Measurements from ENCODE around the gene CORO7.

Gene CORO7

GRCh38 chr16:4416200-4417032 is at the start of gene CORO7:
Gene CORO7, minus strand, starts transcription at chr16:4416596. Its CDS starts 78 bp downstream, at chr16:4416518.
- DNase-seq (ENCODE audit: low read depth, low spot score), result no peak

- no peak for DNase-seq (ENCODE audit: low read depth, low spot score)
Measured at GRCh38 chr16:4463522-4464163, 47.2 kb upstream of the CORO7 start.

- DNase-seq (ENCODE audit: low read depth, low spot score), result no peak
Measured at GRCh38 chr16:4461250-4462085, 45.1 kb upstream of the CORO7 start.

- DNase-seq (ENCODE audit: low read depth, low spot score), result no peak
Measured at GRCh38 chr16:4460936-4461249, 44.5 kb upstream of the CORO7 start.

- no peak for DNase-seq (ENCODE audit: low read depth, low spot score)
Measured at GRCh38 chr16:4455951-4456350, 39.6 kb upstream of the CORO7 start.

DNA sequence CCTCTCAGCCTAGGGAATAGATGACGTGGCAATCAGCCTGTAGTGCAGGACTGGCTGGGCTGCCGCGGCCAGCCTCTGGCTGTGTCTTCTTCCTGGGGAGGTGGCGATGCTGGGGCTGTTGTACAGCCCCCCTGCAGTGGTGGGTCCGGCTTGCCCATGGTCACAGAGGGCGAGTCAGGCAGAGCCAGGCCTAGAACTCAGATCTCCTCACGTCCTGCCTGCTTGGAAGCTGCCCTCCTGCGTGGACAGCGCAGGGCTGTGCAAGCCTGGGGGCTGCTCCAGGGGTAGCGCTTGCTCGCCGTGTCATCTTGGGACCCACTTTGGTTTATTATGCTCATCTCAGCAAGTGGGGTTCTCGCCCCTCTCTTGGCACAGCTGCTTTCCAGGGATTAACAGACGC is 38.7 kb upstream of the CORO7 start:
- no peak for DNase-seq (ENCODE audit: low read depth, low spot score)

- no peak for DNase-seq (ENCODE audit: low read depth, low spot score)
Measured at GRCh38 chr16:4454623-4455022, 38.2 kb upstream of the CORO7 start.

DNA sequence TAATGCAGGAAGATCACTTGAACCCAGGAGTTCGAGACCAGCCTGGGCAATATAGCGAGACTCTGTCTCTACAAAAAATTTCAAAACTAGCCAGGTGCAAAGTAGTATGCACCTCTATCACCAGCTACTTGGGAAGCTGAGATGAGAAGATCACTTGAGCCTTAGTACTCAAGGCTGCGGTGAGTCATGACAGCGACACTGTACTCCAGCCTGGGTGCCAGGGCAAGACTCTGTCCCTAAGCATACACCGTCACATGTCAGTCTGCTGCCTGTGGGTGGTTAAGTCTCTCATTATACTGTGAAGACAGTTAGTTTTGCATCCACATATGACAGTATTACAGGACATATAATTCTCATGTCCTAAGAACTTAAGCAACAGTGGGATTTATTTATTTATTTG is 36.3 kb upstream of the CORO7 start:
- DNase-seq (ENCODE audit: low read depth, low spot score), result no peak

- no peak for DNase-seq (ENCODE audit: low read depth, low spot score)
Measured at GRCh38 chr16:4450931-4451519, 34.6 kb upstream of the CORO7 start.

DNA sequence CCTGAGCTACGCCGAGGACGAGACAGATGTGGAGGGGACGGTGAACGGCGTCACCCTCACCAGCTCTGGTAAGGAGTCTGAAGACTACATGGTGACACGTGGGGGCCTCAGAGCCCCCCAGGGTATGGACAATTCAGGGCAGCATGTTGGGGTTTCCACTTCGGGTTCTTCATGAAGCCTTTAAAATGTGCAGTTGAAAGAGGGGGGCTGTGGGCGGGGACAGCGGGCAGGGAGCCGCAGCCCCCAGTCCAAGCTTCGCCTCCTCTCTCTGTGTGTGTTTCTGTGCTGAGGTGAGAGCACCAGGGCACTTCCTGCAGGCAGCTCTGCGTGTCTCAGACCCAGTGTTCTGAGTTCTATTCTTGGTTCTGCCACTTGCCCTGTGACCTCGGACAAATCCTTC is 34.0 kb upstream of the CORO7 start:
- DNase-seq (ENCODE audit: low read depth, low spot score), result no peak

- DNase-seq (ENCODE audit: low read depth, low spot score), result no peak
Measured at GRCh38 chr16:4443986-4444385, 27.6 kb upstream of the CORO7 start.

DNA sequence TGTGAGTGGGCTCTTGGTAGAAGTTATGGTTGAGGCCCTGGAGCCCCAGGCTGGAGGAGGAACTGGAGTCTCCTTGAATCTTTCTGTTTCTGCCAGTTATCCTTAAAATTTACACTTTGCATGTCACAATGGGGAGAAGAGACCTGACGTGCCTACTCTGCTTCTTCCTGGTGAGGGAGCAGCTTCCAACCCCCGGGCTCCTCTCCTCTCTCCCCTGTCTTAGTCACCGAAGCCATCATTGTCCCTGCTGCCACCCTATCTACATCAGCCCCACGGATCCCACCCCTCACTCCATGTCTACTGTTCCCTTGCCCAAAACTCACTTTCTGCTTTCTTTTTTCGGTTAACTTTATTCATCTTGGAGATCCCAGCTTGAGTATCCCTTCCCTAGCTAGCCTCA is 26.9 kb upstream of the CORO7 start:
- DNase-seq (ENCODE audit: low read depth, low spot score), result no peak

DNA sequence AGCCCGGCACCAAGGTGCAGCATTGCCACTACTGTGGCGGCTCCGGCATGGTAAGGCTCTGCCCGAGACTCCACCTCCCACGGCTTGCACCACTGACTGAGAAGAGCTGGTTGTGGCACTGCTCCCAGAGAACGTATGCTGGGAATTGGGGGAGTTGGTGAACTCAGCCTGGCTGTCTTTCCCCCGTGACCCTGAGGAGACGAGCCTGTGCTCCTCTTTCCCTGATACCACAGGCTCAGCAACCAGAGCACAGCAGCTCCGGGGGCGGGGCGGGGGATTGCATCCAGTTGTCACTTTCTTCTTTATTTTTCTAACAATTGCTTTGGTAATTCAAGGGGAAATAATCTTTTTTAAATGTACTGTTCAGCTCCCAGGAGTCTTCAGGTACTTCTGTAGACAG is 26.0 kb upstream of the CORO7 start:
- no peak for DNase-seq (ENCODE audit: low read depth, low spot score)

DNA sequence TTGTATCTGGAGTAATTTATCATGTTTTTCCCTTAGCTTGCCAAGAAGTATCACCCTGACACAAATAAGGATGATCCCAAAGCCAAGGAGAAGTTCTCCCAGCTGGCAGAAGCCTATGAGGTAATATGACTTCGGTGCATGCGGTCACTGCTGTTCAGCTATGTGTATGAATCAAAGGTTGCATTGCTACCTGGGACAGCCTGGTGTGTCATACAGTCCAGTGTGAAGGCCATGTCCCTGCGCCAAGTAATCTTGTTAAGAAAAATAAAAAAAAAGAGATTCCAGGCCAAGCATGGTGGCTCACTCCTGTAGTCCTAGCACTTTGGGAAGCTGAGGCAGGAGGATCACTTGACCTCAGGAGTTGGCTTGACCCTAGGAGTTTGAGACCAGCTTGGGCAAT is 21.0 kb upstream of the CORO7 start:
- no peak for DNase-seq (ENCODE audit: low read depth, low spot score)

DNA sequence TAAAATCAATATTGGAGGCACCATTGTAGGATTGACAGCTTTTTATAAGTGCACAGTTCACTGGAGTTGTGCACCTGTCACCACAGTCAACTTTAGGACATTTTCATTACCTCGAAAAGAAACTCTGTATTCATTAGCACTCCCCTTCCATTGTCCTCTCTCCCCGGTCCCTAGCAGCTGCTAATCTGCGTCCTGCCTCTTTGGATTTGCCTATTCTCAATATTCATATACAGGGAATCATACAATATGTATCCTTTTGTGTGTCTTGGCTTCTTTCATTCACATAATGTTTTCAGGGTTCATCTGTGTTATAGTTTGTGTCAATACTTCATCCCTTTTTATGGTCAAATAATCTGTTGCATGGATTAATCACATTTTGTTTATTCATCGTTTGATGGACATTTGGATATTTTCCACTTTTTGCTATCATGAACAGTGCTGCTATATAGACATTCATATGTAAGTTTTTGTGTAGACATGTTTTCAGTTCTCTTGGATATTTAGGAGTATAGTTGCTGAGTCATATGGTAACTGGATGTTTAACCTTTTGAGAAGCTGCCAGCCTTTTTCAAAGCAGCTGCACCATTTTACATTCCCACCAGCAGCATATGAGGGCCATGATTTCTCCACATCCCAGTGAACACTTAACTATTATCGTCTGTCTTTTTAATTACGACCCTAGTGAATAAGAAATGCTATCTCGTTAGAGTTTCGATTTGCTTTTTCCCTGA is 19.1 kb upstream of the CORO7 start:
- no peak for DNase-seq (ENCODE audit: low read depth, low spot score)

DNA sequence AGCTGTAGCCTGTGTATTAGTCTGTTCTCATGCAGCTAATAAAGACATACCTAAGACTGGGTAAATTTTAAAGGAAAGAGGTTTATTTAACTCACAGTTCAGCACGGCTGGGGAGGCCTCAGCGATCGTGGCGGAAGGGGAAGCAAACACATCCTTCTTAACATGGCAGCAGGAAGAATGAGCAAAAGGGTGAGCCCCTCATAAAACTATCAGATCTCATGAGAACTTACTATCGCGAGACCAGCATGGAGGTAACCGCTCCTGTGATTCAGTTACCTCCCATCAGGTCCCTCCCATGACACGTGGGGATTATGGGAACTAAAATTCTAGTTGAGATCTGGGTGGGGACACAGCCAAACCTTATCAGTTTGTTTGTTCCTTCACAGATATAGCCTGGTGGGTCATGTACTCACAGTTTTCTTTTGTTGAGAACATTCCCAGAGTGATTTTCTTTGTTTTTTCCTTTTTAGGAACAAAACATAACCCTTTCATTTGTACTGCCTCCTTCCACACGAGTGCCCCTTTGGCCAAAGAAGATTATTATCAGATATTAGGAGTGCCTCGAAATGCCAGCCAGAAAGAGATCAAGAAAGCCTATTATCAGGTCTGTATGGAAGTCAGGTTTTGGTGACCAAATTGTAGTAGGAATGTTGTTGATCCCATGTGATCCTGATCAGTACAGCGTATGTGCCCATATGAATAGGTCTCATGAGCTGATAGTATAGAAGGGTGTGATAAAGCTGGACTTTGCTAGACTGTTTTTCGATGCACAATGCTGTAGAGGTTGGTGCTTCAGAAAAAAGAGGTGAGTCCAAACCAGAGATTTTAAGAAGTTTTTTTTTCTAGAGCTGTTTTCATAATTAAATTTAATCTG is 17.8 kb upstream of the CORO7 start:
- DNase-seq (ENCODE audit: low read depth, low spot score), result no peak

- no peak for DNase-seq (ENCODE audit: low read depth, low spot score)
Measured at GRCh38 chr16:4433228-4433627, 16.8 kb upstream of the CORO7 start.

- no peak for DNase-seq (ENCODE audit: low read depth, low spot score)
Measured at GRCh38 chr16:4431023-4431422, 14.6 kb upstream of the CORO7 start.

DNA sequence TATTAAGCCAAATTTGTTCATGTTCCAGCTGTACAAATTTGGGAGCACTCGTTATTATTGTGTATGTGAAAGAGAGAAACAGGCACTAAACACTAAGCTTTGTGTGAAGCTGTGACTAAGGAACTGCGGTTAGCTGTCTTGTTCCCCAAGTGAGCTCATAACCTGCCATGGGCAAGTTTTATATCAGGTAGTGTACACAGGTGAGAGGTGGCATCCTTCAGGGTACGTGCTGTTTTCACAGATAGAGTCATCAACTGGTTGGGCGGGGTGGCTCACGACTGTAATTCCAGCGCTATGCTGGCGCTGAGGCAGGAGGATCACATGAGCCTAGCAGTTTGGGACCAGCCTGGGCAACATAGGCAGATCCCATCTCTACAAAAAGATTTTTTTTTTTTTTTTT is 12.1 kb upstream of the CORO7 start:
- DNase-seq (ENCODE audit: low read depth, low spot score), result no peak

DNA sequence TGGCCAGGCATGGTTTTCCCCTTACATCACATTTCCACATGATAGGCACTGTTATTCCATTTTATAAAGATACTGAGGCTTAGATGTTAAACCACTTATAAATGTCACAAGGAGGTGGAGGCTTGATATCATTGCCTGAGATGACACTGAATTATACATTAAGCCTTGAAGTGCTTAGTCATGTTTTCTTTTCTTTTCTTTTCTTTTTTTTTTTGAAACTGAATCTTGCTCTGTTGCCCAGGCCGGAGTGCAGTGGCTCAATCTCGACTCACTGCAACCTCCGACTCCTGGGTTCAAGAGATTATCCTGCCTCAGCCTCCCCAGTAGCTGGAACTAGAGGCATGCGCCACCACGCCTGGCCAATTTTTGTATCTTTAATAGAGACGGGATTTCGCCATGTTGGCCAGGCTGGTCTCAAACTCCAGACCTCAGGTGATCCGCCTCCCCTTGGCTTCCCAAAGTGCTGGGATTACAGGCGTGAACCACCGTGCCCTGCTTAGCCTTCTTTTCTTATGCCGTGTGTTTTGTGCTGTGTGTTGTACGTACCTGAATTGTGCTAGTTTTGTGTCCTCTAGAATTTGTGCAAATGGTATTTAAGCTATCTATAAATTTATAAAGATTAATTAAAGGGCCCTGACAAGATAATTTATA is 10.5 kb upstream of the CORO7 start:
- no peak for DNase-seq (ENCODE audit: low read depth, low spot score)

Data from brain pericyte (primary cell).